ENCODE results near the gene SDCCAG8. TPM values are rescaled to one million over a fixed set of nuclear protein-coding genes. Genes with fewer than 3 reads are reported as not detected.
"Not testable (repeated sequence)": the region's sequence is repeated elsewhere in the genome, so short reads cannot be mapped to it uniquely, and the experiment has no call there.

The SDCCAG8 gene
- 10.0 and 11.4 TPM in 2 replicates for total RNA-seq (2021)
- long read RNA-seq, partial matches to known transcripts = 6 of 24 reads
- long read RNA-seq, other reads (novel, unspliced or antisense) = 17 of 24 reads

- Mint-ChIP-seq H3K4me3 (peak within 1 kb of the TSS; percentile 89 to 90), H3K27me3 (ENCODE audit: low read depth) (no peaks in the 10 kb centered on the region), H3K4me1 (peaks cover 20 to 31% of the 10 kb centered on the region in 2 experiments), H3K9me3 (no peaks in the 10 kb centered on the region), H3K36me3 (ENCODE audit: insufficient read depth in 1 of 3, low read depth in 3 of 3) (no peaks in the 10 kb centered on the region; a peak in 2 of 7 replicates), H3K27ac (peak within 1 kb of the TSS; percentile 97 to 98 (median 97))
- Histone ChIP-seq H3K9me3 (ENCODE audit: control insufficient read depth, low read depth, low read length) (no peaks in the 10 kb centered on the region), H4K20me1 (ENCODE audit: control insufficient read depth, insufficient read depth, insufficient read length) (no peaks in the 10 kb centered on the region), H2BK12ac (ENCODE audit: insufficient read length, low read depth, low read length) (no peak within 1 kb of the TSS), H3K9ac (ENCODE audit: extremely low read depth, insufficient read length, low read length) (peak within 1 kb of the TSS; percentile 56), H2BK5ac (ENCODE audit: insufficient read length, low read length) (no peak within 1 kb of the TSS), H3K23ac (ENCODE audit: insufficient read length, low read depth, low read length) (no peak within 1 kb of the TSS), H3K14ac (ENCODE audit: insufficient read depth, low read length) (0 out of 2 replicates have a peak within 1 kb of the TSS, but pooled peaks have one; percentile 68), H2AFZ (ENCODE audit: low read length) (peak within 1 kb of the TSS; percentile 82), H3K56ac (ENCODE audit: insufficient read length, low read depth, low read length) (no peak within 1 kb of the TSS), H4K8ac (replicated peaks; ENCODE audit: insufficient read length, low read depth, low read length) (no peak within 1 kb of the TSS), H3T11ph (ENCODE audit: low read length) (no peak within 1 kb of the TSS), H3K27me3 (ENCODE audit: insufficient read depth, low read length) (no peaks in the 10 kb centered on the region), H3K79me2 (ENCODE audit: insufficient read depth, low read length) (peaks cover 16% of the 10 kb centered on the region; the same call in 1 of the 2 replicates), H3K4ac (ENCODE audit: low read depth, low read length) (no peak within 1 kb of the TSS), H2AK5ac (ENCODE audit: insufficient read length, low read length) (no peak within 1 kb of the TSS), H3K27ac (ENCODE audit: insufficient read length, low read depth, low read length) (no peak within 1 kb of the TSS), H3K18ac (ENCODE audit: insufficient read length, low read depth, low read length) (no peak within 1 kb of the TSS), H4K5ac (ENCODE audit: insufficient read length, low read depth, low read length) (no peak within 1 kb of the TSS), H2BK20ac (ENCODE audit: low read depth, low read length, poor library complexity, severe bottlenecking) (no peak within 1 kb of the TSS), H3K23me2 (ENCODE audit: insufficient read length, low read depth, low read length, poor library complexity, severe bottlenecking) (peaks cover 13% of the 10 kb centered on the region), H3K4me2 (ENCODE audit: insufficient read depth, insufficient read length, low read length) (peak within 1 kb of the TSS; percentile 80), H3K79me1 (ENCODE audit: insufficient read depth, low read depth, low read length, poor library complexity, severe bottlenecking) (no peaks in the 10 kb centered on the region), H2BK120ac (ENCODE audit: low read depth, low read length, poor library complexity, severe bottlenecking) (no peak within 1 kb of the TSS), H2BK15ac (ENCODE audit: low read depth, low read length) (no peak within 1 kb of the TSS), H4K91ac (ENCODE audit: insufficient read length, low read depth, low read length) (no peak within 1 kb of the TSS), H3K4me1 (ENCODE audit: insufficient read depth, low read length) (peaks cover 2% of the 10 kb centered on the region; the same call in 1 of the 2 replicates)
- no peak for TF ChIP-seq CTCF (conservative IDR thresholded peaks at IDR 0.05)
- WGBS (ENCODE audit: extremely low coverage, insufficient read length, low lambda C conversion rate) = no CpG with 5 or more reads among the region's 32 CpGs
- peak; percentile 100 for DNase-seq
Measured at GRCh38 chr1:243255791-243256512, at the start of gene SDCCAG8. SDCCAG8 (plus strand) TSS chr1:243256041; CDS start chr1:243256174, 133 bp downstream.

GRCh38 chr1:243211984-243212383, 43.9 kb upstream of the SDCCAG8 start:
- H3K79me1 ChIP-seq (ENCODE audit: insufficient read depth, low read depth, low read length, poor library complexity, severe bottlenecking); H3K18ac ChIP-seq (ENCODE audit: insufficient read length, low read depth, low read length); H3K9ac ChIP-seq (ENCODE audit: extremely low read depth, insufficient read length, low read length); H3K27ac ChIP-seq (ENCODE audit: insufficient read length, low read depth, low read length); H3K14ac ChIP-seq (ENCODE audit: insufficient read depth, low read length); H3K23me2 ChIP-seq (ENCODE audit: insufficient read length, low read depth, low read length, poor library complexity, severe bottlenecking); H4K91ac ChIP-seq (ENCODE audit: insufficient read length, low read depth, low read length); H3K9me3 Mint-ChIP-seq; H3K4me2 ChIP-seq (ENCODE audit: insufficient read depth, insufficient read length, low read length); H3K9me3 ChIP-seq (ENCODE audit: control insufficient read depth, low read depth, low read length); H4K5ac ChIP-seq (ENCODE audit: insufficient read length, low read depth, low read length); H3T11ph ChIP-seq (ENCODE audit: low read length); DNase-seq; H4K8ac ChIP-seq (replicated peaks; ENCODE audit: insufficient read length, low read depth, low read length); H3K27me3 Mint-ChIP-seq (ENCODE audit: low read depth); H3K4me3 Mint-ChIP-seq; H3K79me2 ChIP-seq (ENCODE audit: insufficient read depth, low read length); H4K20me1 ChIP-seq (ENCODE audit: control insufficient read depth, insufficient read depth, insufficient read length); H2BK15ac ChIP-seq (ENCODE audit: low read depth, low read length); H2BK120ac ChIP-seq (ENCODE audit: low read depth, low read length, poor library complexity, severe bottlenecking); H2AFZ ChIP-seq (ENCODE audit: low read length); H3K27me3 ChIP-seq (ENCODE audit: insufficient read depth, low read length); H3K56ac ChIP-seq (ENCODE audit: insufficient read length, low read depth, low read length); H2AK5ac ChIP-seq (ENCODE audit: insufficient read length, low read length); H3K23ac ChIP-seq (ENCODE audit: insufficient read length, low read depth, low read length); H2BK20ac ChIP-seq (ENCODE audit: low read depth, low read length, poor library complexity, severe bottlenecking); H3K27ac Mint-ChIP-seq; H3K4ac ChIP-seq (ENCODE audit: low read depth, low read length); H2BK5ac ChIP-seq (ENCODE audit: insufficient read length, low read length); H3K4me1 ChIP-seq (ENCODE audit: insufficient read depth, low read length); H2BK12ac ChIP-seq (ENCODE audit: insufficient read length, low read depth, low read length): not testable (repeated sequence)
- H3K4me1 Mint-ChIP-seq = peaks cover 8 to 13% of the 10 kb centered on the region in 2 experiments
- peaks cover 18 to 25% (median 24%) of the 10 kb centered on the region in 3 experiments for H3K36me3 Mint-ChIP-seq (ENCODE audit: insufficient read depth in 1 of 3, low read depth in 3 of 3)
- no CpG with 5 or more reads among the region's 3 CpGs for WGBS (ENCODE audit: extremely low coverage, insufficient read length, low lambda C conversion rate)
